Measurements from ENCODE around the gene PDE11A.

Gene PDE11A

DNA sequence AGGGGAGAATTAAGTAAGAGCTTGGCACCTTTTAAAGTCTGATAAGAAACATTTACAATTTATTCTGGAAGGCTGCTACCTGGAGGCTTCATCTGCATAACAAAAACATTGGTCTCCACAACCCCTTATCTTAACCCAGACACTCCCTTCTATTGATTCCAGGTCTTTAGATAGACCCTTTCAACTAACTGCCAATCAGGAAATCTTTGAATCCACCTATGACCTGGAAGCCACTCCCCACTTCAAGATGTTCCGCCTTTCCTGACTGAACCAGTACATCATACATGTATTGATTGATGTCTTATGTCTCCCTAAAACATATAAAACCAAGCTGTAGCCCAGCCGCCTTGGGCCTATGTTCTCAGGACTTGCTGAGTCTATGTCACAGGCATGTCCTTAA is 390.6 kb downstream of the PDE11A start:
- H3K27ac ChIP-seq: no peak overlapping the region
- no peak for TF ChIP-seq ZFX (IDR thresholded peaks at IDR 0.05)
- TF ChIP-seq, protein P1, sequence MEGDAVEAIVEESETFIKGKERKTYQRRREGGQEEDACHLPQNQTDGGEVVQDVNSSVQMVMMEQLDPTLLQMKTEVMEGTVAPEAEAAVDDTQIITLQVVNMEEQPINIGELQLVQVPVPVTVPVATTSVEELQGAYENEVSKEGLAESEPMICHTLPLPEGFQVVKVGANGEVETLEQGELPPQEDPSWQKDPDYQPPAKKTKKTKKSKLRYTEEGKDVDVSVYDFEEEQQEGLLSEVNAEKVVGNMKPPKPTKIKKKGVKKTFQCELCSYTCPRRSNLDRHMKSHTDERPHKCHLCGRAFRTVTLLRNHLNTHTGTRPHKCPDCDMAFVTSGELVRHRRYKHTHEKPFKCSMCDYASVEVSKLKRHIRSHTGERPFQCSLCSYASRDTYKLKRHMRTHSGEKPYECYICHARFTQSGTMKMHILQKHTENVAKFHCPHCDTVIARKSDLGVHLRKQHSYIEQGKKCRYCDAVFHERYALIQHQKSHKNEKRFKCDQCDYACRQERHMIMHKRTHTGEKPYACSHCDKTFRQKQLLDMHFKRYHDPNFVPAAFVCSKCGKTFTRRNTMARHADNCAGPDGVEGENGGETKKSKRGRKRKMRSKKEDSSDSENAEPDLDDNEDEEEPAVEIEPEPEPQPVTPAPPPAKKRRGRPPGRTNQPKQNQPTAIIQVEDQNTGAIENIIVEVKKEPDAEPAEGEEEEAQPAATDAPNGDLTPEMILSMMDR (conservative IDR thresholded peaks at IDR 0.05): no peak

DNA sequence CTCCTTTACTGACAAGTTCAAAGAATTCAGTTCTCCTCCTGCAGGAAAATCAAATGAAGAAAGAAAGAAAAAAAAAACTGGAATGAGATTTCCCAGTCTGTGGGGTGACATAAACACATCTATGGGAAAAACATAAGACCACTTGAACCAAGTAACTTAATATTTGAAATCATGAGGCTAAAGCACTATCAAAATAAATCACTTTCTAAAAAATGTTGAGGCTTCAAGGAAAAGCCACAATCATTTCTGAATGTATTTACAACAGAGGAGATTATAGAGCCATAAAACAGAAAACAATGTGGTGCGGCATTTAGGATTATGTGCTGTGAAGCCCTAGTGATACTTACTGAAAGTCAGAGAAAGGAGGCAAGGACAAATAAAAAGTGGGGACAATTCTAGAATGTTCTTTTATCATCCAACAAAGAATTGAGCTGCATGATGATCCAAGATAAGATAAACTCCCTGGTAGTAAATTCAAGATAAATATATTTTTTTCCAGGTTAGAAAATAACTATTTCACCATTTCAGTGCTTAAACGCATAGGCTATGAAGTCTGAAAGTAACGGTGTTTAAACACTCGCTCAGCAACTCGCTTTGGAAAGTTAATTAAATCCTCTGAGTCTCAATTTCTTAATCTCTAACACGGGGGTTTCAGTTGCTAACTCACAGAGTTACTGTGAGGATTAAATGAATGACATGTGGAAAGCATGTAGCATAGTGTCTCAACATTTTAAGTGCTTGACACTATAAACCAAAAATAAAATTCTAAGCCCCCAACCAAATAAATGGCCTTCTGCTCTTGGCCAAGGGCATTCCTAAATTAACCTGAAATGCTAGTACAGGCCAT is 391.5 kb downstream of the PDE11A start:
- TF ChIP-seq, protein P1 (conservative IDR thresholded peaks at IDR 0.05): no peak
- no peak overlapping the region for H3K27ac ChIP-seq

DNA sequence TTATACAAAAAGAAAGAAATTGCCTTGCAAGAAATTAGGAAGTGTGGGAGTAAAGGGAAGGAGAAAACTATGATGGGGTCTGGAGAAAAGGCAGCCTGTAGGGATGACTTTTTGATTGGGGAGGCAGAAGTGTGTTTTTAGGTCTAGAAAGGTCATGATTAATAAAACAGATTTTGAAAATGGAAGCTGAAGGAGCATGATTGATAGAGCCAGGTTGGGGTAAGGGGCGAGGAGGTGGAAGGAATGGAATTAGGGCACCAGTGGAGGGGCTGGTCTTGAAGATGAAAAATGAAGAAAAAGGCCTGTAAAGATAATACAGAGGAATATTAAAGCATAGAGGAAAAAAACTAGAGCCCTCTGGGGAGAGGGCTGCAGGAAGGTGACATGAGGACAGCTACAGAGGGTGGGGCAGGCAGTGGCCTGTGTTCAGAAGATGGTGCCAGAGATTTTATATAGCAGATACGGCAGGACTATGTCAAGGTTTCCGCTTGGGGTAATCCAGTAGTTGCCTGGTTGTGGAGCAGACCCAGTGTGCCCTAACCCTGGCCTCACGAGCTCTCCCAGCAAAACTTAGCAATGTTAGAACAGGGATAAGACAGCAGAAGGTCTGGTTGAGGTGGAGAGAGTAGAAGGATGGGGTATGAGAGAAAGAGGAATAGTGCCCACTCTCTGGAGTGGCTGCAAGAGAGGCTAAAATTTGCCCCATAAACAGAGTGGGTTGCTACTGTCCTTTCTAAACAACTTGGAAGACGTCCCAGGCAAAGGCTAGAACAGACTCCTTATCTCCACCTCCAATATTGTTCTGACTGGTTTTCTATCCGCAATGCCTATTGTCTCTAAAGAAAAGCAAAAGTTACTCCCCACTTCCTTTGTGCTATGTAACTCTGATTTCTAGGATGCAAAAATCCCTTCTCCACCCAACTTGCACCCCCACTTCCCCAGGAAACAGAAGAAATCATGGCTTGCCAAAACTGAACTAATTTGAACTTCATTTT is 392.7 kb downstream of the PDE11A start:
- no peak overlapping the region for H3K27ac ChIP-seq
- TF ChIP-seq ZFX (IDR thresholded peaks at IDR 0.05): no peak
- TF ChIP-seq, protein P1 (conservative IDR thresholded peaks at IDR 0.05): no peak

DNA sequence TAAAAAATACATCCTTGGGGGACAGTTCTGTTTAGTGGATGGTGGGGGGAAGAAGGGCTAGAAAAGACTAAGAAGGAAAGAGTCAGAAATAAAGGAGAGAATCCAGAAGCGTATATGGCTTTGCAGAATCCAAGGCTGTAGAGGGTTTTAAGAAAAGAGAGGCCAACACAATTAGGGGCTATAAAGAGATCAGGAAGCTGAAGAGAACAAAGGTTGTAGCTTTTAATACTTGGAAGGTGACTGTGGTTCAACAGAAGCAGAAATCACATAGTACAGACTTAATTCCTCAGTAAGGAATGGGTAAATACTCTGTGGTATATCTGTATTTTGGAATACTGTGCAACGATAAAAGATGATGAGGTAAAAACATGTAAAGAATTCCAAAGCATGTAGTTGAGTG is 393.6 kb downstream of the PDE11A start:
- H3K27ac ChIP-seq: no peak overlapping the region
- TF ChIP-seq, protein P1 (conservative IDR thresholded peaks at IDR 0.05): no peak
- TF ChIP-seq ZFX (IDR thresholded peaks at IDR 0.05): no peak

DNA sequence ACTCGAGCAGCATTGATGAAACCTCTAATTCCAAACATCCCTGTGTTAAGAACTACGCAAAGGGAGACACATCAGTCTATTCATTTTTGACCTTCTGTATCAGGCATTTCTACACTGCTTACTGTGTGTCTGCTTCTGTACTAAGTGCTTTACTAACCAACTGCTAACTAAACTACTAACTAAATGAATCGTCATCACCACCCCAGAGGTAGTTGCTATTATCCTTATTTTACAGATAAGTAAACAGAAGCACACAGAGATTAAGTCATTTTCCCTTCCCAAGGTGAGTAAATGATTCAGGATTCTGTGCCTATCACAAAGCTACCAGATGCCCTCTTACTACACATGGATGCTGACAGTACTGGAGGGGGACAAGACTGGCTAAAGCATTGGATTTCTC is 395.9 kb downstream of the PDE11A start:
- no peak overlapping the region for H3K27ac ChIP-seq
- TF ChIP-seq, protein P1 (conservative IDR thresholded peaks at IDR 0.05): no peak
- TF ChIP-seq ZFX (IDR thresholded peaks at IDR 0.05): no peak

DNA sequence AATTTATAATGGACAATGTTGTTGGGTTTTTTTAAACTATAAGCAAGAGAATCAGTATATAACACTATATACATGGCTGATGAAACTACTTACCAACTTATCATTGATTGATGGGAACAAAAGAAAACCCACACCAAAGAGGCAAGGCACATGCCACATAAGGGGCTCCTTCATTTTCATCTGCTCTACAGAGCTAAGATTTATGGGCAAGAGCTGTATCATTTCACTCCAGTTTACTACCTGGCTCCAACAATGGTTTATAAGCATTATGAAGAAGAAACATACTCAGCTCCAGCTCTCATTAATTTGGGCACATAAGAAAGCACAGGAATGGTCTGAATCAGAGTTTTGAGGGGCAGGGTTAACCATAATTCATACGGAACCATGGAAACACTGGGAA is 396.8 kb downstream of the PDE11A start:
- no peak for TF ChIP-seq ZFX (IDR thresholded peaks at IDR 0.05)
- TF ChIP-seq, protein P1 (conservative IDR thresholded peaks at IDR 0.05): no peak
- H3K27ac ChIP-seq: no peak overlapping the region

All from C4-2B (cell line).